H9 (cell line): ENCODE measurements around the gene DPP7. TPM values are rescaled to one million over a fixed set of nuclear protein-coding genes. Genes with fewer than 3 reads are reported as not detected.

Source experiments
- DNase-seq: peaks from one replicate; pipeline ENCODE4 v3.0.0-alpha.2; 2017
- H2AFZ ChIP-seq: one replicate; pipeline ENCODE4 v1.6.1; 2013; ENCODE audit warnings: mild to moderate bottlenecking, low read length, control low read depth, moderate library complexity
- H2AK5ac ChIP-seq: 2 replicates; pipeline ENCODE4 v1.6.1; 2013; ENCODE audit warnings: low read length, control low read depth, mixed read lengths; ENCODE audit not compliant: insufficient read length
- H2BK120ac ChIP-seq: one replicate; pipeline ENCODE4 v1.6.1; 2013; ENCODE audit warnings: low read depth, mild to moderate bottlenecking, low read length, control low read depth, inconsistent platforms; ENCODE audit not compliant: poor library complexity, severe bottlenecking
- H2BK12ac ChIP-seq: 2 replicates; pipeline ENCODE4 v1.6.1; 2013; ENCODE audit warnings: low read length, control low read depth, mixed read lengths, low read depth; ENCODE audit not compliant: insufficient read length
- H2BK15ac ChIP-seq: 2 replicates; pipeline ENCODE4 v1.6.1; 2013; ENCODE audit warnings: low read depth, low read length, control low read depth
- H2BK20ac ChIP-seq: one replicate; pipeline ENCODE4 v1.6.1; 2013; ENCODE audit warnings: low read depth, mild to moderate bottlenecking, low read length, control low read depth, inconsistent platforms; ENCODE audit not compliant: poor library complexity, severe bottlenecking
- H2BK5ac ChIP-seq: 2 replicates; pipeline ENCODE4 v1.6.1; 2013; ENCODE audit warnings: low read length, control low read depth, mixed read lengths; ENCODE audit not compliant: insufficient read length
- H3K14ac ChIP-seq: 2 replicates; pipeline ENCODE4 v1.6.1; 2013; ENCODE audit warnings: low read length, control low read depth; ENCODE audit not compliant: insufficient read depth
- H3K18ac ChIP-seq: 2 replicates; pipeline ENCODE4 v1.6.1; 2013; ENCODE audit warnings: low read depth, mild to moderate bottlenecking, mixed read lengths, low read length, control low read depth; ENCODE audit not compliant: insufficient read length
- H3K23ac ChIP-seq: 2 replicates; pipeline ENCODE4 v1.6.1; 2013; ENCODE audit warnings: low read length, control low read depth, mixed read lengths, low read depth; ENCODE audit not compliant: insufficient read length
- H3K23me2 ChIP-seq: 2 replicates; pipeline ENCODE4 v1.6.1; 2013; ENCODE audit warnings: low read depth, mild to moderate bottlenecking, mixed read lengths, low read length, control low read depth; ENCODE audit not compliant: insufficient read length, poor library complexity, severe bottlenecking
- H3K27ac ChIP-seq: 2 replicates; pipeline ENCODE4 v1.5.1; 2013; ENCODE audit warnings: low read length, control low read depth, mixed read lengths, low read depth; ENCODE audit not compliant: insufficient read length
- H3K27me3 ChIP-seq: 2 replicates; pipeline ENCODE4 v1.6.1; 2013; ENCODE audit warnings: low read length, control low read depth, inconsistent platforms; ENCODE audit not compliant: insufficient read depth
- H3K4ac ChIP-seq: 2 replicates; pipeline ENCODE4 v1.6.1; 2013; ENCODE audit warnings: low read depth, mild to moderate bottlenecking, control low read depth, inconsistent platforms, low read length, moderate library complexity
- H3K4me1 ChIP-seq: 2 replicates; pipeline ENCODE4 v1.6.1; 2013; ENCODE audit warnings: low read length, control low read depth, inconsistent platforms; ENCODE audit not compliant: insufficient read depth
- H3K4me2 ChIP-seq: 2 replicates; pipeline ENCODE4 v1.6.1; 2013; ENCODE audit warnings: low read length, control low read depth, mixed read lengths; ENCODE audit not compliant: insufficient read length, insufficient read depth
- H3K56ac ChIP-seq: 2 replicates; pipeline ENCODE4 v1.6.1; 2013; ENCODE audit warnings: low read depth, mild to moderate bottlenecking, mixed read lengths, low read length, control low read depth; ENCODE audit not compliant: insufficient read length
- H3K79me1 ChIP-seq: 2 replicates; pipeline ENCODE4 v1.6.1; 2013; ENCODE audit warnings: low read depth, mild to moderate bottlenecking, moderate library complexity, low read length, control low read depth, inconsistent platforms; ENCODE audit not compliant: insufficient read depth, poor library complexity, severe bottlenecking
- H3K79me2 ChIP-seq: 2 replicates; pipeline ENCODE4 v1.6.1; 2013; ENCODE audit warnings: low read length, control low read depth, inconsistent platforms; ENCODE audit not compliant: insufficient read depth
- H3K9ac ChIP-seq: 2 replicates; pipeline ENCODE4 v1.6.1; 2013; ENCODE audit warnings: low read length, control low read depth, mixed read lengths; ENCODE audit not compliant: insufficient read length; ENCODE audit errors: extremely low read depth
- H3K9me3 ChIP-seq: one replicate; pipeline ENCODE4 v1.6.1; 2013; ENCODE audit warnings: low read depth, low read length, inconsistent platforms; ENCODE audit not compliant: control insufficient read depth
- H3T11ph ChIP-seq: one replicate; pipeline ENCODE4 v1.6.1; 2013; ENCODE audit warnings: mild to moderate bottlenecking, low read length, control low read depth, inconsistent platforms
- H4K20me1 ChIP-seq: one replicate; pipeline ENCODE4 v1.6.1; 2013; ENCODE audit not compliant: control insufficient read depth, insufficient read length, insufficient read depth
- H4K5ac ChIP-seq: 2 replicates; pipeline ENCODE4 v1.6.1; 2013; ENCODE audit warnings: low read depth, mild to moderate bottlenecking, mixed read lengths, low read length, control low read depth; ENCODE audit not compliant: insufficient read length
- H4K8ac ChIP-seq: replicated peaks from 2 replicates; pipeline ENCODE4 v1.6.1; 2013; ENCODE audit warnings: low read length, control low read depth, mixed read lengths, low read depth; ENCODE audit not compliant: insufficient read length
- H4K91ac ChIP-seq: 2 replicates; pipeline ENCODE4 v1.6.1; 2013; ENCODE audit warnings: low read depth, mild to moderate bottlenecking, moderate library complexity, mixed read lengths, low read length, control low read depth; ENCODE audit not compliant: insufficient read length
- H3K27ac Mint-ChIP-seq, 3 experiments: 2 replicates in 2 of 3; 3 replicates in 1 of 3; pipeline ENCODE4 v1.8.0; 2020 to 2021; ENCODE audit warnings: mixed read lengths in 3 of 3, mild to moderate bottlenecking in 1 of 3, moderate library complexity in 1 of 3
- H3K27me3 Mint-ChIP-seq: 2 replicates; pipeline ENCODE4 v1.8.0; 2021; ENCODE audit warnings: low read depth, mild to moderate bottlenecking, moderate library complexity, mixed read lengths
- H3K36me3 Mint-ChIP-seq, 3 experiments: 2 replicates in 2 of 3; 3 replicates in 1 of 3; pipeline ENCODE4 v1.8.0; 2020 to 2021; ENCODE audit warnings: low read depth in 3 of 3, mixed read lengths in 3 of 3; ENCODE audit not compliant: insufficient read depth in 1 of 3
- H3K4me1 Mint-ChIP-seq, 2 experiments: 2 replicates each; pipeline ENCODE4 v1.8.0; 2020; ENCODE audit warnings: mixed read lengths in 2 of 2
- H3K4me3 Mint-ChIP-seq, 2 experiments: 2 replicates in 1 of 2; 3 replicates in 1 of 2; pipeline ENCODE4 v1.8.0; 2020 to 2021; ENCODE audit warnings: mild to moderate bottlenecking in 2 of 2, mixed read lengths in 2 of 2, moderate library complexity in 1 of 2
- H3K9me3 Mint-ChIP-seq, 2 experiments: 2 replicates in 1 of 2; 3 replicates in 1 of 2; pipeline ENCODE4 v1.8.0; 2020; ENCODE audit warnings: mild to moderate bottlenecking in 2 of 2, mixed read lengths in 2 of 2, moderate library complexity in 1 of 2
- CTCF ChIP-seq: fragments of 200-600 bp; sonication (generic); conservative IDR thresholded peaks from 3 replicates; pipeline ENCODE4 v1.8.0; 2021; ENCODE audit warnings: antibody characterized with exemption, mild to moderate bottlenecking
- WGBS: extraction: QIAGEN DNeasy Blood & Tissue Kit; methylation state at CpG from one replicate; pipeline ENCODE4 v1.1.7; 2013; ENCODE audit warnings: missing lambda C conversion rate, low lambda C conversion rate, mixed read lengths; ENCODE audit not compliant: insufficient read length; ENCODE audit errors: extremely low coverage; 5-methylcytosine and 5-hydroxymethylcytosine counted together
- total RNA-seq: library from RNA; stranded (reverse); gene quantifications from 2 replicates; pipeline ENCODE4 v1.2.1, GENCODE V29; 2021

The DPP7 gene
- total RNA-seq, 1 experiment from 2014 or later = 29.4 TPM

GRCh38 chr9:137105814-137106661, 8.5 kb downstream of the DPP7 start:
- no peaks in the 10 kb centered on the region for H3K4me1 ChIP-seq
- Mint-ChIP-seq H3K4me3 (no peak overlapping the region), H3K27ac (no peak overlapping the region; a peak in 1 of 7 replicates), H3K36me3 (peaks cover 4 to 19% (median 5%) of the 10 kb centered on the region in 3 experiments; a peak in 6 of 7 replicates), H3K27me3 (no peaks in the 10 kb centered on the region; the same call in 1 of the 2 replicates), H3K9me3 (peaks cover 3 to 7% of the 10 kb centered on the region in 2 experiments; a peak in 4 of 5 replicates), H3K4me1 (no peaks in the 10 kb centered on the region)
- H4K91ac ChIP-seq = no peak overlapping the region
- H3K79me1 ChIP-seq = no peaks in the 10 kb centered on the region
- no peak overlapping the region for H2BK5ac ChIP-seq
- no peak overlapping the region for H2BK120ac ChIP-seq
- H3K9ac ChIP-seq = no peak overlapping the region
- no peak overlapping the region for H2BK12ac ChIP-seq
- H4K5ac ChIP-seq = no peak overlapping the region
- no peaks in the 10 kb centered on the region for H3K23me2 ChIP-seq
- H3K23ac ChIP-seq = no peak overlapping the region
- no peak overlapping the region for H3K4ac ChIP-seq
- WGBS = no CpG with 5 or more reads among the region's 31 CpGs
- no peak overlapping the region for H3K14ac ChIP-seq
- H3K27me3 ChIP-seq = no peaks in the 10 kb centered on the region
- no peak overlapping the region for H3K4me2 ChIP-seq
- H4K20me1 ChIP-seq = no peaks in the 10 kb centered on the region
- no peak overlapping the region for H3K27ac ChIP-seq
- peaks cover 16% of the 10 kb centered on the region for H3K9me3 ChIP-seq
- H3K18ac ChIP-seq = no peak overlapping the region
- no peak for DNase-seq
- no peak overlapping the region for H2AFZ ChIP-seq
- H2AK5ac ChIP-seq = no peak overlapping the region
- no peak overlapping the region for H3K56ac ChIP-seq
- no peak overlapping the region for H4K8ac ChIP-seq
- no peaks in the 10 kb centered on the region for H3K79me2 ChIP-seq
- H2BK15ac ChIP-seq = no peak overlapping the region
- TF ChIP-seq CTCF = no peak
- H2BK20ac ChIP-seq = no peak overlapping the region
- no peak overlapping the region for H3T11ph ChIP-seq
